Right lobe of liver (tissue), 6 donors: Measurements from ENCODE around the gene UBA1. TPM values are rescaled to one million over a fixed set of nuclear protein-coding genes. Genes with fewer than 3 reads are reported as not detected.

Experiments used
- ATAC-seq, 4 donors: fragments of 200-7000 bp; cut with Tn5 transposase; one replicate each; pipeline ENCODE4 v1.9.1; 2020; ENCODE audit warnings: mild to moderate bottlenecking in 4 of 4, moderate library complexity in 4 of 4
- DNase-seq, 3 donors: peaks; one replicate each; pipeline ENCODE4 v3.0.0-alpha.2; 2020
- H3K27ac ChIP-seq, 3 donors: fragments of 200-600 bp; one replicate each; pipeline ENCODE4 v1.8.0; 2022
- H3K27me3 ChIP-seq, 2 donors: fragments of 200-600 bp; one replicate each; pipeline ENCODE4 v1.8.0; 2022
- H3K36me3 ChIP-seq, 4 donors: fragments of 200-600 bp; sonication (generic) in 1 of 4; one replicate each; pipeline versions ENCODE4 v1.5.1 to v1.8.0; 2017 to 2022; ENCODE audit warnings: control low read depth in 1 of 4
- H3K4me1 ChIP-seq, 4 donors: fragments of 200-600 bp; sonication (generic) in 1 of 4; one replicate each; pipeline versions ENCODE4 v1.5.1 to v1.8.0; 2017 to 2022; ENCODE audit warnings: control low read depth in 1 of 4
- H3K4me3 ChIP-seq, 3 donors: fragments of 200-600 bp; one replicate each; pipeline ENCODE4 v1.8.0; 2022
- H3K9me3 ChIP-seq, 4 donors: fragments of 200-600 bp; sonication (generic) in 1 of 4; one replicate each; pipeline versions ENCODE4 v1.5.1 to v1.8.0; 2017 to 2022; ENCODE audit warnings: control low read depth in 1 of 4
- POLR2A ChIP-seq: fragments of 450-650 bp; IDR thresholded peaks from one replicate; pipeline ENCODE4 v1.6.1; 2017; ENCODE audit warnings: antibody characterized with exemption, mild to moderate bottlenecking
- WGBS: methylation state at CpG from one replicate; pipeline ENCODE4 v1.1.6; 2018; ENCODE audit warnings: low coverage, low lambda C conversion rate; ENCODE audit not compliant: insufficient coverage; ENCODE audit errors: missing lambda C conversion rate; 5-methylcytosine and 5-hydroxymethylcytosine counted together
- intact Hi-C, 2 donors: fragments of 100-400 bp; cut with DNase I; formaldehyde crosslinking; loops; one replicate each; pipeline versions ENCODE4 v1.11.2 to v1.14.1; 2022
- total RNA-seq, 6 experiments: library from RNA; depleted of rRNA in 2 of 6; stranded (reverse); fragments of >200 nt in 2 of 6; fragmentation: NEBNext Ultra II Directional in 3 of 6; extraction: Animal tissue kit (Norgen Biotek cat#: 25700) in 3 of 6; gene quantifications; one replicate each; pipeline versions ENCODE4 v1.1.0 to v1.2.4, GENCODE V29; 2016 to 2023
- TF ChIP-seq, protein P1 (sequence below), 4 donors: fragments of 200-600 bp in 3 of 4; fragments of 450-650 bp in 1 of 4; IDR thresholded peaks; one replicate each; pipeline versions ENCODE4 v1.5.1 to v1.8.0; 2016 to 2022; ENCODE audit warnings: antibody characterized with exemption in 4 of 4, mild to moderate bottlenecking in 2 of 4
- donor health status: DM: no; HTN: yes; CAD: no.
- donor health status: DM: no; HTN: no; CAD: no.
- donor health status: DM: no; HTN: no; CAD: no.
- donor health status: DM: no; HTN: yes; CAD: no.
- donor health status: DM: no; HTN: yes; CAD: no.

The UBA1 gene
- total RNA-seq, 6 experiments from 2014 or later = 85.1 to 120 (median 107) TPM

DNA sequence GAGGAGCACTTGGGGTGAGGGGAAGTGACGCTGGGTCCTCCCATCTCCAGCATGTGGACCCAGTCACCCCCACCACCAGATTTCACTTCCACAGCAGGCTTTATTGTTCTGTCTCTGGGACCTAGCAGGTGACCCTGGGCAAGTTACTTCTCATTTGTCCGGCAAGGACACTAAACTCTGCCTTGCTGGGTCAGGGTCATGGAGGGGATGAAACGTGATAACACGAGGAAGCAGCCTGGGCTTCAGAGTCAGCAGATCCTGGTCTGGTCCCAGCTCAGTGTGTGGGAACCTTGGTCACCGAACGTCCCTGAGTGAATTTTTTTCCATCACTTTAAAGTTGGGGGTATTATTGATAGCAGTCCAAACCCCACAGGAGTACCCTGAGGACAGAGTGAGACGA, 3.9 kb downstream of the UBA1 start:
- no peaks in the 10 kb centered on the region for H3K9me3 ChIP-seq
- H3K36me3 ChIP-seq = peaks cover 9 to 44% (median 33%) of the 10 kb centered on the region in 4 donors
- H3K4me1 ChIP-seq = peaks cover 0 to 43% (median 0%) of the 10 kb centered on the region in 4 donors
- ATAC-seq (no peak), DNase-seq (no peak)
- intact Hi-C loops = no loop called here
- TF ChIP-seq, protein P1, sequence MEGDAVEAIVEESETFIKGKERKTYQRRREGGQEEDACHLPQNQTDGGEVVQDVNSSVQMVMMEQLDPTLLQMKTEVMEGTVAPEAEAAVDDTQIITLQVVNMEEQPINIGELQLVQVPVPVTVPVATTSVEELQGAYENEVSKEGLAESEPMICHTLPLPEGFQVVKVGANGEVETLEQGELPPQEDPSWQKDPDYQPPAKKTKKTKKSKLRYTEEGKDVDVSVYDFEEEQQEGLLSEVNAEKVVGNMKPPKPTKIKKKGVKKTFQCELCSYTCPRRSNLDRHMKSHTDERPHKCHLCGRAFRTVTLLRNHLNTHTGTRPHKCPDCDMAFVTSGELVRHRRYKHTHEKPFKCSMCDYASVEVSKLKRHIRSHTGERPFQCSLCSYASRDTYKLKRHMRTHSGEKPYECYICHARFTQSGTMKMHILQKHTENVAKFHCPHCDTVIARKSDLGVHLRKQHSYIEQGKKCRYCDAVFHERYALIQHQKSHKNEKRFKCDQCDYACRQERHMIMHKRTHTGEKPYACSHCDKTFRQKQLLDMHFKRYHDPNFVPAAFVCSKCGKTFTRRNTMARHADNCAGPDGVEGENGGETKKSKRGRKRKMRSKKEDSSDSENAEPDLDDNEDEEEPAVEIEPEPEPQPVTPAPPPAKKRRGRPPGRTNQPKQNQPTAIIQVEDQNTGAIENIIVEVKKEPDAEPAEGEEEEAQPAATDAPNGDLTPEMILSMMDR (IDR thresholded peaks at IDR 0.05) = no peak
- no peak for TF ChIP-seq POLR2A
- H3K27ac ChIP-seq = no peak overlapping the region
- 72% methylated on average over 5 of the region's 7 CpGs for WGBS
- no peaks in the 10 kb centered on the region for H3K27me3 ChIP-seq
- H3K4me3 ChIP-seq = no peak overlapping the region

DNA sequence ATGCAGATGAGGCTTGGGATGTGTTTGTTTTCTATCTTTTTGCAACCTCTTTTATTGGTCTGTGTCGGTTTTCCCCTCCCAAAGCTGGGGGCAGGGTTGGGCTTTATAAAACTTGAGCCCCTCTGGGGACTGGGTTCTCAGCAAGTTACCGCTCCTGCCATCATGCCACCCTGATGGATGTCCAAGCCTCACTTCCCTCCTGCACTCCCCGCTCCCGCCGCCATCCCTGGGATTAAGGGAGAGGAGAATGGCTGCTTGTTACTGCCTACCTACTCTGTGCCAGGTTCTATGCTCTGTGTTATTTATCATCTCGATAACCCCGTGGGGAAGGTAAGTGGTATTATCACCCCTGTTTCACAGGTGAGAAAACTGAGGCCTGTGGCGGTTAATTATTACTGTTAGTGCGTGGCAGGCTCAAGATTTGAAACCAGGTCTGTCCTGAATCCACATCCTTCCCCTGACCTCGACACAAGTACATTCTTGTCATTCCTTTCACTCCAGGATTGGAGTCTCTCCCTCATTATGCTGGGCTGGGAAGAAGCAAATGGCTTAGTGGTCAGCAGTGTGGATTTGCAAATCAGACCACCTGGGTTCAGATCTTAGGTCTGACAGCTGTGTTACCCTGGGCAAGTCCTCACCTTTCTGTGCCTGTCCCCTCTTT, 4.5 kb downstream of the UBA1 start:
- DNase-seq = no peak
- H3K27ac ChIP-seq = no peak overlapping the region
- H3K4me3 ChIP-seq = no peak overlapping the region
- H3K27me3 ChIP-seq = no peaks in the 10 kb centered on the region
- WGBS = 87% methylated on average over 9 of the region's 10 CpGs
- TF ChIP-seq POLR2A = no peak
- TF ChIP-seq, protein P1 (IDR thresholded peaks at IDR 0.05) = no peak
- intact Hi-C loops = no loop called here
- no peaks in the 10 kb centered on the region for H3K9me3 ChIP-seq
- ATAC-seq = no peak
- peaks cover 0 to 42% (median 0%) of the 10 kb centered on the region in 4 donors for H3K4me1 ChIP-seq
- H3K36me3 ChIP-seq = peaks cover 9 to 50% (median 38%) of the 10 kb centered on the region in 4 donors

DNA sequence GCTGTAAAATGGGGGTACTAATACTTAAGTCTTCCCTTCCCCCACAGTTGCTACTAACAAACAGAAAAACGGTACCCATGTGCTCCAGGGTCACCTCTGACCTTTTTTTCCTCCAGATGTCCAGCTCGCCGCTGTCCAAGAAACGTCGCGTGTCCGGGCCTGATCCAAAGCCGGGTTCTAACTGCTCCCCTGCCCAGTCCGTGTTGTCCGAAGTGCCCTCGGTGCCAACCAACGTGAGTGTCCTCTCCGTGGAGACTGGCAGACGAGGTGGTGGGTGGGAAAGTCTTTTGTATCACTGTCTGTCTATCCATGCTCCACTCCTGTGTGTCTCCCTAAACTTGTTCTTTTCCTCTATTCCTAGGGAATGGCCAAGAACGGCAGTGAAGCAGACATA, 5.1 kb downstream of the UBA1 start:
- Histone ChIP-seq H3K9me3 (no peaks in the 10 kb centered on the region), H3K4me3 (no peak overlapping the region), H3K4me1 (peaks cover 0 to 39% (median 0%) of the 10 kb centered on the region in 4 donors), H3K27ac (no peak overlapping the region), H3K36me3 (peaks cover 9 to 54% (median 39%) of the 10 kb centered on the region in 4 donors), H3K27me3 (no peaks in the 10 kb centered on the region)
- intact Hi-C loops = no loop called here
- ATAC-seq = no peak
- TF ChIP-seq POLR2A = no peak
- TF ChIP-seq, protein P1 (IDR thresholded peaks at IDR 0.05) = no peak
- no peak for DNase-seq
- WGBS = 68% methylated on average over 15 of the region's 15 CpGs

DNA sequence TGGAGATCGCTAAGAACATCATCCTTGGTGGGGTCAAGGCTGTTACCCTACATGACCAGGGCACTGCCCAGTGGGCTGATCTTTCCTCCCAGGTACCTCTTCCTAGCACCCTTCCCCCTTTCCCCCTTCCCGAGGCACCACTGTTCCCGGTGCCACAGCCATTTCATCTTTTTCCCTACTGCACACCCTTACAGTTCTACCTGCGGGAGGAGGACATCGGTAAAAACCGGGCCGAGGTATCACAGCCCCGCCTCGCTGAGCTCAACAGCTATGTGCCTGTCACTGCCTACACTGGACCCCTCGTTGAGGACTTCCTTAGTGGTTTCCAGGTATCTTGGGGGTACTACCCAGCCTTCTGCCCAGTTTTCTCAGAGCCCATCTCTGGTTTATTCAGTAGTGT, 5.7 kb downstream of the UBA1 start:
- DNase-seq (no peak), ATAC-seq (no peak)
- Histone ChIP-seq H3K36me3 (peaks cover 9 to 60% (median 39%) of the 10 kb centered on the region in 4 donors), H3K27me3 (no peaks in the 10 kb centered on the region), H3K27ac (no peak overlapping the region), H3K4me3 (no peak overlapping the region), H3K4me1 (peaks cover 0 to 39% (median 0%) of the 10 kb centered on the region in 4 donors), H3K9me3 (no peaks in the 10 kb centered on the region)
- intact Hi-C loops = no loop called here
- TF ChIP-seq, protein P1 (IDR thresholded peaks at IDR 0.05) = no peak
- no peak for TF ChIP-seq POLR2A
- 95% methylated on average over 9 of the region's 10 CpGs for WGBS
